IMR-90 (cell line): Measurements from ENCODE around the gene GRIK3. TPM values are rescaled to one million over a fixed set of nuclear protein-coding genes. Genes with fewer than 3 reads are reported as not detected.

Experiments
- ATAC-seq: fragments of 200-7000 bp; cut with Tn5 transposase; 2 replicates; pipeline ENCODE4 v1.9.1; 2020; ENCODE audit warnings: low read depth, mild to moderate bottlenecking, moderate library complexity
- BruUV-seq: library from RNA; stranded (reverse); fragments of 400-500 nt; replicated peaks from 2 replicates; lab custom pipeline; 2021; lab: Mats Ljungman, UMichigan
- CTCF ChIA-PET: fragments of 300-600 bp; formaldehyde crosslinking; extraction: SDS; loops from one replicate; lab custom pipeline; 2021; ENCODE audit warnings: antibody characterized with exemption; lab: Yijun Ruan, JAX
- POLR2A ChIA-PET: fragments of 300-600 bp; sonication (Branson Sonifier 250); formaldehyde crosslinking; loops from one replicate; lab custom pipeline; 2022; ENCODE audit warnings: antibody characterized with exemption; ENCODE audit not compliant: unreplicated experiment; lab: Charles Lee
- DNase-seq: peaks from one replicate; pipeline ENCODE4 v3.0.0; 2013
- H2AFZ ChIP-seq: replicated peaks from 2 replicates; pipeline ENCODE3; 2013; ENCODE audit warnings: low read length, mild to moderate bottlenecking; ENCODE audit not compliant: poor library complexity
- H2AK5ac ChIP-seq: 2 replicates; pipeline ENCODE4 v1.6.1; 2013; ENCODE audit warnings: low read depth, low read length, inconsistent platforms
- H2AK9ac ChIP-seq: replicated peaks from 2 replicates; pipeline ENCODE3; 2013; ENCODE audit warnings: mild to moderate bottlenecking, low read depth, low read length, moderate library complexity; ENCODE audit not compliant: poor library complexity
- H2BK120ac ChIP-seq: 2 replicates; pipeline ENCODE4 v1.6.1; 2013; ENCODE audit warnings: low read depth, low read length, inconsistent platforms
- H2BK15ac ChIP-seq: 3 replicates; pipeline ENCODE4 v1.6.1; 2013; ENCODE audit warnings: low read depth, low read length, inconsistent platforms
- H2BK20ac ChIP-seq: 2 replicates; pipeline ENCODE4 v1.6.1; 2013; ENCODE audit warnings: low read depth, mild to moderate bottlenecking, inconsistent platforms, low read length, moderate library complexity
- H2BK5ac ChIP-seq: 2 replicates; pipeline ENCODE4 v1.6.1; 2013; ENCODE audit warnings: mild to moderate bottlenecking, low read depth, low read length, inconsistent platforms; ENCODE audit not compliant: poor library complexity, severe bottlenecking
- H3K14ac ChIP-seq: replicated peaks from 2 replicates; pipeline ENCODE4 v1.6.1; 2013; ENCODE audit warnings: low read depth, low read length, inconsistent platforms
- H3K18ac ChIP-seq: 2 replicates; pipeline ENCODE4 v1.6.1; 2013; ENCODE audit warnings: low read depth, low read length, control low read depth
- H3K23ac ChIP-seq: 2 replicates; pipeline ENCODE4 v1.6.1; 2013; ENCODE audit warnings: low read depth, low read length, inconsistent platforms
- H3K27ac ChIP-seq: 2 replicates; pipeline ENCODE4 v1.5.1; 2013; ENCODE audit warnings: mild to moderate bottlenecking, control low read depth, low read length; ENCODE audit not compliant: insufficient read depth
- H3K27me3 ChIP-seq: 2 replicates; pipeline ENCODE4 v1.6.1; 2013; ENCODE audit warnings: low read length; ENCODE audit not compliant: control insufficient read depth, insufficient read depth
- H3K36me3 ChIP-seq: 2 replicates; pipeline ENCODE4 v1.6.1; 2013; ENCODE audit warnings: low read length, mixed read lengths; ENCODE audit not compliant: control insufficient read depth, insufficient read depth
- H3K4ac ChIP-seq: 2 replicates; pipeline ENCODE4 v1.6.1; 2013; ENCODE audit warnings: low read depth, low read length, inconsistent platforms
- H3K4me1 ChIP-seq: 2 replicates; pipeline ENCODE4 v1.6.1; 2013; ENCODE audit warnings: low read length, mixed read lengths; ENCODE audit not compliant: control insufficient read depth, insufficient read depth
- H3K4me2 ChIP-seq: 2 replicates; pipeline ENCODE4 v1.6.1; 2013; ENCODE audit warnings: low read depth, mild to moderate bottlenecking, control low read depth, low read length, moderate library complexity
- H3K4me3 ChIP-seq: 2 replicates; pipeline ENCODE4 v1.5.1; 2013; ENCODE audit warnings: low read depth, mild to moderate bottlenecking, control low read depth, low read length, moderate library complexity; ENCODE audit not compliant: insufficient read depth
- H3K56ac ChIP-seq: 2 replicates; pipeline ENCODE4 v1.6.1; 2013; ENCODE audit warnings: low read length, inconsistent platforms; ENCODE audit not compliant: insufficient read depth; ENCODE audit errors: extremely low read depth
- H3K79me1 ChIP-seq, 2 experiments: 2 replicates each; pipeline ENCODE4 v1.6.1; 2013; ENCODE audit warnings: low read length in 2 of 2, inconsistent platforms in 1 of 2, low read depth in 1 of 2
- H3K9ac ChIP-seq: 2 replicates; pipeline ENCODE4 v1.6.1; 2013; ENCODE audit warnings: low read depth, low read length, control low read depth
- H3K9me1 ChIP-seq: 2 replicates; pipeline ENCODE4 v1.6.1; 2013; ENCODE audit warnings: low read length, inconsistent platforms; ENCODE audit not compliant: insufficient read depth
- H3K9me3 ChIP-seq: 2 replicates; pipeline ENCODE4 v1.6.1; 2013; ENCODE audit warnings: low read length; ENCODE audit not compliant: control insufficient read depth, insufficient read depth
- H4K20me1 ChIP-seq: 2 replicates; pipeline ENCODE4 v1.6.1; 2013; ENCODE audit warnings: low read length, inconsistent platforms; ENCODE audit not compliant: insufficient read depth
- H4K5ac ChIP-seq: 2 replicates; pipeline ENCODE4 v1.6.1; 2013; ENCODE audit warnings: mild to moderate bottlenecking, low read depth, low read length, control low read depth
- H4K8ac ChIP-seq, 2 experiments: 2 replicates each; pipeline ENCODE4 v1.6.1; 2013; ENCODE audit warnings: low read depth in 2 of 2, low read length in 2 of 2, control low read depth in 1 of 2, inconsistent platforms in 1 of 2
- H4K91ac ChIP-seq: 2 replicates; pipeline ENCODE4 v1.6.1; 2013; ENCODE audit warnings: low read depth, low read length, inconsistent platforms; ENCODE audit not compliant: insufficient read depth
- BHLHE40 ChIP-seq: fragments of 150-350 bp; IDR thresholded peaks from 2 replicates; pipeline ENCODE4 v1.6.1; 2016; ENCODE audit warnings: mild to moderate bottlenecking, low read depth, low read length
- CHD1 ChIP-seq: IDR thresholded peaks from 2 replicates; pipeline ENCODE4 v1.6.1; 2012; ENCODE audit warnings: low read depth, low read length, improper control_type of control experiment
- FOS ChIP-seq: fragments of 150-350 bp; IDR thresholded peaks from 2 replicates; pipeline ENCODE4 v1.6.1; 2016; ENCODE audit warnings: low read depth, low read length
- MXI1 ChIP-seq: IDR thresholded peaks from 2 replicates; pipeline ENCODE4 v1.6.1; 2012; ENCODE audit warnings: low read depth, mild to moderate bottlenecking, low read length, moderate library complexity, borderline replicate concordance
- NFE2L2 ChIP-seq: fragments of 150-350 bp; IDR thresholded peaks from 2 replicates; pipeline ENCODE4 v1.6.1; 2016; ENCODE audit warnings: low read depth, mild to moderate bottlenecking, low read length
- RAD21 ChIP-seq: IDR thresholded peaks from 2 replicates; pipeline ENCODE4 v1.6.1; 2012; ENCODE audit warnings: low read length, improper control_type of control experiment
- RFX5 ChIP-seq: IDR thresholded peaks from 2 replicates; pipeline ENCODE4 v1.8.0; 2012; ENCODE audit warnings: low read depth, mild to moderate bottlenecking, low read length, moderate library complexity
- WGBS, 2 experiments: methylation state at CpG; one replicate each; pipeline versions ENCODE4 v1.1.5 to v1.1.7; 2013; ENCODE audit warnings: missing lambda C conversion rate in 2 of 2; ENCODE audit not compliant: insufficient read length in 1 of 2; ENCODE audit errors: extremely low coverage in 2 of 2; 5-methylcytosine and 5-hydroxymethylcytosine counted together
- dilution Hi-C: fragments of 300-500 bp; cut with HindIII; formaldehyde crosslinking; loops from one replicate; pipeline ENCODE4 v1.14.3; 2018; ENCODE audit warnings: low sequenced_read_pairs; ENCODE audit not compliant: unreplicated experiment
- in situ Hi-C: fragments of 300-500 bp; cut with MboI; formaldehyde crosslinking; loops from 3 replicates; pipeline ENCODE4 v1.14.3; 2019; ENCODE audit warnings: low sequenced_read_pairs, inconsistent platforms, mixed read lengths
- intact Hi-C: fragments of 100-400 bp; cut with micrococcal nuclease; formaldehyde crosslinking; loops from 2 replicates; pipeline ENCODE4 v1.10.0; 2022
- polyA plus RNA-seq, 3 experiments: library from polyadenylated mRNA; depleted of rRNA; stranded (reverse); fragments of >200 nt; gene quantifications; 2 replicates each; pipeline ENCODE4 v1.2.3, GENCODE V29; 2012; ENCODE audit warnings: low replicate concordance in 1 of 3
- total RNA-seq: library from RNA; depleted of rRNA; stranded (reverse); fragments of >200 nt; gene quantifications from 2 replicates; pipeline ENCODE4 v1.2.3, GENCODE V29; 2012
- TF ChIP-seq, protein P1 (sequence below): fragments of 150-350 bp; IDR thresholded peaks from 2 replicates; pipeline ENCODE4 v1.6.1; 2017; ENCODE audit warnings: mild to moderate bottlenecking, antibody characterized with exemption, low read length, low read depth
- TF ChIP-seq, protein P2 (sequence below): fragments of 150-350 bp; IDR thresholded peaks from 2 replicates; pipeline ENCODE4 v1.6.1; 2016; ENCODE audit warnings: low read depth, mild to moderate bottlenecking, low read length, moderate library complexity, borderline replicate concordance

Gene GRIK3
- total and polyA plus RNA-seq, 2 of the 4 experiments (the other 2 are of a cell fraction): not detected

DNA sequence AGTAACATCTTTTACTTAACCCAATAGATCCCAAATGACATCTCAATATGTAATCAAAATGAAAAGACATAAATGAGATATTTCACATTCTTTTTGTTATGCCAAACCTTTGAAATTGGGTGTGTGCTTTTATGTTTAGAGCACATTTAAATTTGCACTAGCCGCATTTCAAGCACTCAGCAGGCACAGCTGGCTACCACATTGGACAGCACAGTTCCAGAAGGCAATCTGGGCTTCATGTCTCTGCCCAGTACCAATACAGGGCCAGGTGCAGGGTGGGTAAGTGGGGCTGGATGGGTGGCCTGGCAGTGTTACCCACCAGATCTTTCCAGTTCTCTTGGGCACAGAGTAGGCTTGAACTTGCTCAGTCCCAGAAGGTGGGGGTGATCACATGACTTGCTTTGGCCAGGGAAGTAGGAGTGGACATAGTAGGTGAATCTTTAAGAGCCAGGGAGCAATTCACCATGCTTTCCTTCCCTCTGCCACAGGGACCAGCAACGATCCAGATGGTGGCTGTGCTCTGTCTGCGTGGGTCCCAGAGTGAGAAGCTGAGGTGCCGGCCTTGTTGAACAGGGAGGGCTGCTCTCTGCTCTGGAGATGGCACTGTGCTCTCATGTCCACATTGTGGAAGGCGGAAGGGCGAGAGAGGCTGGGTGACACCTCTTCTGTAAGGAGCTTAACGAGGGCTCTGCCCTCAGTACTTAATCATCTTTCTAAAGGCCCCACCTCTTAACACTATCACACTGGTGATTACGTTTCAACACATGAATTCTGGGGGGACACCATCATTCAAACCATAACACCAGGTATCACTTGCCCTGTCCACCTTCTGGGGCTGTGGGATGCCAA lies 261.4 kb downstream of the GRIK3 start:
- BruUV-seq: no TSS peak
- H3K27me3 ChIP-seq: peaks cover 2% of the 10 kb centered on the region; the same call in 1 of the 2 replicates
- WGBS, 2 experiments: 42% methylated on average over 3 of the region's 8 CpGs; no CpG with 5 or more reads in 1 of the 2 experiments
- H3K27ac ChIP-seq: no peak overlapping the region
- intact Hi-C loops: no loop called here
- no peak overlapping the region for H3K4ac ChIP-seq
- no peaks in the 10 kb centered on the region for H3K9me3 ChIP-seq
- no peak overlapping the region for H2AK5ac ChIP-seq
- no peak overlapping the region for H3K23ac ChIP-seq
- H3K9me1 ChIP-seq: no peaks in the 10 kb centered on the region
- H4K5ac ChIP-seq: no peak overlapping the region
- no peak overlapping the region for H3K56ac ChIP-seq
- H2BK5ac ChIP-seq: no peak overlapping the region
- dilution Hi-C loops: no loop called here
- DNase-seq (no peak), ATAC-seq (no peak)
- no peak overlapping the region for H2BK120ac ChIP-seq
- no peak overlapping the region for H4K8ac ChIP-seq
- H2AFZ ChIP-seq: no peak overlapping the region
- H3K4me3 ChIP-seq: no peak overlapping the region
- ChIA-PET CTCF (interaction anchor here (0.7 kb wide), 1 partner anchor 224 kb away, joined by 3 read pairs; no protein-coding TSS in a partner anchor), POLR2A (no interaction called here)
- no peak overlapping the region for H3K18ac ChIP-seq
- H3K4me1 ChIP-seq: no peaks in the 10 kb centered on the region
- no peak overlapping the region for H3K4me2 ChIP-seq
- in situ Hi-C loops: no loop called here
- no peak overlapping the region for H2AK9ac ChIP-seq
- no peaks in the 10 kb centered on the region for H4K20me1 ChIP-seq
- H2BK15ac ChIP-seq: no peak overlapping the region
- H2BK20ac ChIP-seq: no peak overlapping the region
- H4K91ac ChIP-seq: no peak overlapping the region
- TF ChIP-seq MXI1: no peak
- TF ChIP-seq RFX5: no peak
- no peak for TF ChIP-seq CHD1
- TF ChIP-seq FOS: no peak
- TF ChIP-seq BHLHE40: no peak
- TF ChIP-seq, protein P1, sequence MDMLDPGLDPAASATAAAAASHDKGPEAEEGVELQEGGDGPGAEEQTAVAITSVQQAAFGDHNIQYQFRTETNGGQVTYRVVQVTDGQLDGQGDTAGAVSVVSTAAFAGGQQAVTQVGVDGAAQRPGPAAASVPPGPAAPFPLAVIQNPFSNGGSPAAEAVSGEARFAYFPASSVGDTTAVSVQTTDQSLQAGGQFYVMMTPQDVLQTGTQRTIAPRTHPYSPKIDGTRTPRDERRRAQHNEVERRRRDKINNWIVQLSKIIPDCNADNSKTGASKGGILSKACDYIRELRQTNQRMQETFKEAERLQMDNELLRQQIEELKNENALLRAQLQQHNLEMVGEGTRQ: no peak
- TF ChIP-seq, protein P2, sequence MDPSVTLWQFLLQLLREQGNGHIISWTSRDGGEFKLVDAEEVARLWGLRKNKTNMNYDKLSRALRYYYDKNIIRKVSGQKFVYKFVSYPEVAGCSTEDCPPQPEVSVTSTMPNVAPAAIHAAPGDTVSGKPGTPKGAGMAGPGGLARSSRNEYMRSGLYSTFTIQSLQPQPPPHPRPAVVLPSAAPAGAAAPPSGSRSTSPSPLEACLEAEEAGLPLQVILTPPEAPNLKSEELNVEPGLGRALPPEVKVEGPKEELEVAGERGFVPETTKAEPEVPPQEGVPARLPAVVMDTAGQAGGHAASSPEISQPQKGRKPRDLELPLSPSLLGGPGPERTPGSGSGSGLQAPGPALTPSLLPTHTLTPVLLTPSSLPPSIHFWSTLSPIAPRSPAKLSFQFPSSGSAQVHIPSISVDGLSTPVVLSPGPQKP: no peak
- no peak for TF ChIP-seq RAD21
- no peak for TF ChIP-seq NFE2L2
- no peaks in the 10 kb centered on the region for H3K36me3 ChIP-seq
- H3K14ac ChIP-seq: no peak overlapping the region
- no peak overlapping the region for H3K9ac ChIP-seq
- H3K79me1 ChIP-seq: no peaks in the 10 kb centered on the region
